ENCODE measurements around the gene GNA12.

- TF ChIP-seq CTCF (IDR thresholded peaks at IDR 0.05), result no peak
- TF ChIP-seq ZFX (IDR thresholded peaks at IDR 0.05; ENCODE audit: borderline replicate concordance), result no peak
Measured at GRCh38 chr7:2718296-2718965, 125.7 kb downstream of the GNA12 start.

Data from 22Rv1 (cell line).